GM19324 (cell line): ENCODE data around the gene TAS1R2.

Experiments
- ATAC-seq: cut with Tn5 transposase; IDR thresholded peaks from one replicate; pipeline ENCODE4 v1.9.1; 2021; ENCODE audit warnings: mild to moderate bottlenecking, moderate library complexity; ENCODE audit not compliant: unreplicated experiment, low FRiP score

TAS1R2 gene

DNA sequence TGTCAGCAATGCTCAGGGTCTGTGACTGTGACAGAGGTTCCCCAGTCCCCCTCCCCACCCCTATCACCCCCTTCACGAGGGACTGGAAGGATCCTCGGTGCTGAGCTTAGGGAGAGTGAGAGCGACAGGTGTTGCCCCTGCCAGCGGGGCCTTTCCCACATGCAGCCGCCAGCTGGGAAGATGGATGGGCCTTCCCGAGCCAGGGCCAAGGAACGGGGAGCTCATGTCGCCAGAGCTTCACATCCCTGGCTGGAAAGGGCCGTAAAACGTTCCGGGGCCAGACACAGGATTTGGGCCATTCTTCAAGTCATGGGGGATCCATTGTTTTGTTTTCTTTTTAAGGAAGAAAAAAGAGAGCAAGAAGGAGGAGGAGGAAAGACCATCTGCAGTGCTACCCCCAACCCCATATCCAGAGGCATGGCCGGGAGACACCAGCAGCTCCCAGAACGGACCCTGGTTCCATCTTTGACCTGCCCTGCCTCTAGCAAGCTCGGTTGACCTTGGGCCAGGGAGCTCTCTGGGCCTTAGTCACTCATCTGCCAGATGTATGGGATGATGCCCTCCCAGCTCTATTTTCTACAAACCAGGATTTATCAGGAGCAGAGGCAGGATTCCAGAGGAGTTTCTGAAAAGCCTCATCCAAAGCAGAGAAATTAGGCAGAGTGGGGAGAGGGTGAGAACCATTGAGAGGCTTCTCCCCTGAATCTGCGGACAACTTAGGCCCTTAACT lies 54.1 kb downstream of the TAS1R2 start:
- no peak for ATAC-seq

DNA sequence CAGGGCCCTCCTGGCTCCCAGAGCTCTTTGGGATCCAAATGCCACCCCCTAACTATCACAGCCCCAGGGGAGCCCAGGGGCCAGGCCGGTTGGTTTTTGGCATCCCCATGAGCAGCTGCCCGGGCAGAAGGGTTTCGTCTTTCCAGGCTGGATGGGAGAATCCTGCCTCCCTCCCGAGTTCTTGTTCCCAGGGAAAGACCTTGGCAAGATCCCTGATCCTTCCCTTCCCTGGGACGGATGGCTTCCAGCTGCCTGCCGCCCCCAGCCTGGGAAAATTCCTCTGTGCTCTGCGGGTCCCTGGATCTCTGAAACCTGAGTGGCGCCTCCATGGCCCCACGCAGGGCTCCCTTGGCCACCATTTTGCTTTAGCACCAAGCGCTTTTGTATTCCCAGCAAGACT lies 55.6 kb downstream of the TAS1R2 start:
- ATAC-seq = no peak

DNA sequence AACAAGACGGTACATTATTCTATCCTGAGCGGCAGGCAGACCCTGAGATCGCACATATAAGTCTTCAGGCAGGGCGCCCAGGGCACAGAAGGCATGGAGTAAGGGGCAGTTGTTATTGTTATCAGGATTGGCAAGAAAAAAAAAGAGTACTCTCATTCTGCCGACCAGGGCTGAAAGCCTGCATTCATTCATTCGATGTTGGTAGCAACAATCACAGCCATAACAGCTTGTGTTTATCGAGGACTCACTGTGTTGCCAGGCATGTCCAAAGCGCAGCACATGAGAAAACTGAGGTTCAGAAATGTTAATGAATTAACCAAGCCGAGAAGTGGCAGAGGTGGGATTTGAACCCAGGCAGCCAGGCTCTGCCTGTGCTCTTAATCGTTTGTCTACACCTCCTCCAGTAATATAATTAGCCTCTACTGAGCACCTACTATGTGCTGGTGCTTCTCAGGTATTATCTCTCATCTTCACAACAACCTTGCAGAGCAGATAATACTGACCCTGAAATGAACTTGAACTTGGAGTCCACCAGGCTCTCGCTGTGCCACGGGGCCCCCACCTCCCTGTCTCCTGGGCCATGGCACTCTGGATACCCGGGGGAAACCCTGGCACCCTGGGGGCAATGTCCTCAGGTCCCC lies 56.2 kb downstream of the TAS1R2 start:
- no peak for ATAC-seq

DNA sequence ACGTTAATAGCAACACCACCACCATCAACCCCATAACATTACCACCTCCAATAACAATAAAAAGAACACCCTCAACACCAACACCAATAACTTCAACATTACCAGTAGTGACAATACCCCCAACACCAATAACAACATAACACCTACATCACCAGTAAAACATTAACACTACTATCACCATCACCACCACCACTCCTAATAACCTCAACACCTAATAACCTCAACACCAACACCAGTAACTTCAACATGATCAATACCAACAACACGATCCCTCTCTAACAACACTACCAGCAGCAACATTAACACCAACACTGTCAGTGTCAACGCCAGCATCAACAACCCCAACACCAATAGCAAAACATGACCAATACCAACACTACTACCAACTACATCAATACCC lies 57.2 kb downstream of the TAS1R2 start:
- no peak for ATAC-seq

DNA sequence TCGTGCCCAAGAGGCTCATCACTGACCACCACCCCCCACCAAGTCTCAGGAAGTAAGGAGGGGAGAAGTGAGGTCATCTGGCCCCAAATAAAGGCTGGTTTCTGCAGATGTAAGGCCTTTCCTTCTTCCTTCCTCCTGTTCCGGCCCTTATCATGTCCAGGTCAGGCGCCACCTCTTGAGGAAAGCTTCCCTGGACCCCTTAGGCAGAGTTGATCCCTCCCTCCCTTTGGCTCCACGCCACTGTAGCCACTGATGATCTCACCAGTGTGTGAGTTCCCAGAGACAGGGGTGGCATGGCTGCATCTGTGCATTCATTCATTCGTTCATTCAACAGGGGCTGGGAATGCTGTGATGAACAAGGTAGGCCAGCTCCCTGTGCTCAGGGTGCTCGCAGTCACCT lies 59.2 kb downstream of the TAS1R2 start:
- ATAC-seq = no peak

DNA sequence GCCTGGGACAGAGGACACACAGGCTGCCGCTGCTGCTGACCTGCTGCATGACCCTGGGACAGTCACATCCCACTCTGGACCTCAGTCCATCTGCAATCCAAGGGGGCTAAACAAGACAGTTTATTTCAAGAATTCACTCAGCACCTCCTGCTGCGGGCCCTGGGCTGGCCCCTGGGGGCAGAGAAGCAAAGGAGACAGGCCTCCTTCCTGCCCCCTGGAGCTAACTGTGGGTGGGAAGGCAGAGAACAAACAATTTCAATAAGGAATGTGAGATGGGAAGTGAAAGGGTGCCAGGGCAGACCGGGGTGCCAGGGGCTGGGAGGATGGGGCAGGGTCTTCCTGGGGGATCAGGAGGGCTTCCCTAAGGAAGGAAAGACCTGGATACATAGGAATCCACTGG lies 60.0 kb downstream of the TAS1R2 start:
- no peak for ATAC-seq

DNA sequence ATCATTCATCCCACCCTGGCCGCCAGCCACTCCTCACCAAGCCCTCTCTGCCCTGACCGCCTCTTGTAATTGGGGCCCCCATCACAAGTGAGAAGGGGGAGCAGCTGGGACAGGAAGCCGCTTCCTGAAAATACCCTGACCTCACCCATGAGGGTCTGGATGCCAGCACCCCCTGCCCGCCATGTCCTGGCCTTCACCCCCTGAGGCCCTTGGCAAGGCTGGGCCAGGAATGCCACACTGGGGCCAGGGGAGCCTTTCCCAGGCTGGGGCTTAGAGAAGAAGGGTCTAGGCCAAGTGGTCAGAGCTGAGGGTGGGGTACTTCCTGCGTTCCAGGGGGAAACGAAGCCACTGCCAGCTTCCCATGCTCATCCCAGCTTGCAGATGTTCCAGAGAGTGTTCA lies 60.5 kb downstream of the TAS1R2 start:
- ATAC-seq = no peak

DNA sequence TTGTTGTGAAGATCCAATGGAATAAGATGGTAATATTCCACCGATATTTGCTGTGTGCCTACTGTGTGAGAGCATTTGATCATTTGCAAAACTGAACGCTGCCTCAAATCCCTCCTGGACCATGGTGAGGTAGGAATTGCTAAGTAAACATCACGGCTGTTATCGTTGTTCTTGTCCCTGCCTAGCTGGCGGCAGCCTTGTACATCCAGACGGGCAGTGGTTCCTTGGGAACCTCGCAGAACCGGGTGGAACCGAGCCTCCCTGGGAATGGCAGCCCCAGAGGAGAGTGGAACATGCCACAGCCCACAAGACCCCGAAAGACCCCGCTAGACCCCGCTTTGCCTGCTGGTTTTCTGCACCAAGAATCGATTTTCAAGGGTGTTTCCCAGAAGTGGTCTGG lies 60.9 kb downstream of the TAS1R2 start:
- no peak for ATAC-seq

DNA sequence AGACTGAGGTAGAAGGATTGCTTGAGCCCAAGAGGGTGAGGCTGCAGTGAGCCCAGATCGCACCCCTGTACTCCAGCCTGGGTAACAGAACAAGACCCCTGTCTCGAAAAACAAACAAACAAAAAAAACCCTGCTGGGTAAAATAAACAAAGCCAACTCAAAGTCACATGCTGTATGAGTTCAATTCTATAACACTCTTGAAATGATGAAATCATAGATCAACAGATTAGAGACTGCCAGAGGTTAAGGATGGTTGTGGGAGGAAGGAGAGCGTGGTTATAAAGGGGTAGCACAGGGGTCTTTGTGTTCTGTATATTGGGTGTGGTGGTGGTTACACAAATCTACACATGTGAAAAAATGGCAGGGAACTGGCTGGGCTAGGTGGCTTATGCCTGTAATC lies 62.5 kb downstream of the TAS1R2 start:
- no peak for ATAC-seq

DNA sequence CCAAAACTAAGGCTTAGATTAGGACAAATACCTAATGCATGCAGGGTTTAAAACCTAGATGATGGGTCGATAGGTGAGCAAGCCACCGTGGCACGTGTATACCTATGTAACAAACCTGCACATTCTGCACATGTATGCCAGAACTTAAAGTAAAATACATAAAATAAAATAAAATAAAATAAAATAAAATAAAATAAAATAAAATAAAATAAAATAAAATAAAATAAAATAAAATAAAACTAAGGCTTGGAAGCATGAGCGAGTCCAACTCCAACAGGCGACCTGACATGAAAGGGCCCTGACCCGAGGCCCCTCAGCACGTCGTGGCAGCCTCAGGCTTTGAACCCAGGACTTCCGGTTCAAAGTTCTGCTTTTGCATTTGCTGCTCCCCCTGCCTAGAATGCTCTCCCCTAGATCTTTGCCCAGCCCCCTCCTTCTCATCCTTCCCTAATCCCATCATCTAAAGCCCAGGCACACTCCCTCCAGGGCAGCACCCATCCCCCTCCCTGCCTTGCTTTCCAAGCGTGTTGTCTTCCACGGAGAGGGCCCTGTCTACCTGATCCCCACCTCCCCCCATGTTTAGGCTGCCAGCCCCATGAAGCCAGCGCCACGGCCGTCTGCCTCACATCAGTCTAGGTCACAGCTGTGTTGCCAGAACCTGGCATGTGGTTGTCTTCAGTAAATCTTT lies 64.3 kb downstream of the TAS1R2 start:
- ATAC-seq = no peak

DNA sequence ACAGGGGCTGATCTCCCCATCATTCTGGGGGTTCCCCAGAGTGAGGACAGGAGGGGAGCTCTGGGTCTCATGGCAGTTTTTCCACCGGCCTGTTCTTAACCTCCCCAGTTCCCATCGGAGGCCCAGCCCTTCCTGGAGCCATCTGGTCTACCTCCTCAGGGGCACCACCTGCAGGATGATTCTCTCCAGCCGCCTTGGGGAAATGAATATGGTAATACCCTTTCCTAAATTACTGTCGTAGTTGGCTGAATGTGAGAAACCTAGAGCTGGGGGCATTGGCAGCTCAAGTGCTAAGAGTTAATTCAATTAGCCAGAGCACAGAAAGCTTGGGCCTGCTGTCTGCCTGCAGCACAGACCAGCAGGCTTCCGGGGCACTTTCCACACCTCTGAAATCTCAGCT lies 64.9 kb downstream of the TAS1R2 start:
- ATAC-seq = no peak

DNA sequence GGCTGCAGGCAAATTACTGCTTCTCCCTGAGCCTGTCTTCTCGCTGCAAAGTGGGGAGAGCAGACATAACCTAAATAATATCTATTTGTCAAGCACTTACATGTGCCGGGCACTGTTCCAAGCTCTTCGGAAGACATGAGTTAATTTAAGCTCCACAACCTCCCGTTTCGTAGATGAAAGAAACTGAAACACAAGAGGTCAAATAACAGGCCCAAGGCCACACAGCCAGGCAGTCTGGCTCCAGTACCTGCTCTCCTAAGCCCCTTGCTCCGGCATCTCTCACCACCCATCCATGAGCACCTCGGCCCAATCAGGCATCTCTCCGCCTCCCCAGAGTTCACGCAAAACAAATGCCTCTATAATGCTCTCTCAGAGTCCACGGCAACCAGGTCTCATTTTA lies 65.4 kb downstream of the TAS1R2 start:
- ATAC-seq = no peak

DNA sequence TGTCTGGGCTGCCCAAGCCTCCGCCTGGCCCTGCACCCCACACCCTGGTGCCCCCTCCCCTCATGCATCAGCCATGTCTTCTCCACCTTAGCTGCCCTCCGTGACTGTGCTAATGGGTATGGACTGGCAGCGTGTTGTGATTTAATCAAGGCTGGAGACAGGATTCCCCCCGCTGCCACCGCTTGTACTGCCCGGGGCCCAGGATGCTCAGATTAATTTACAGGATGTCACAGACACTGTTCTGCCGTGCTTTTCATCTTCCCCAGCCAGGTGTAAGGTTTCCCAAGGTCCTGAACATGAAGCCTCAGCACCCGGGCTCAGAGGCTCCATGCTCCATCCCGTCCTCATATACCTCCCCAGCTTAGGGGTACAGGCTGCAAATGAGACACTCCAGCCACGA lies 66.3 kb downstream of the TAS1R2 start:
- ATAC-seq = no peak

DNA sequence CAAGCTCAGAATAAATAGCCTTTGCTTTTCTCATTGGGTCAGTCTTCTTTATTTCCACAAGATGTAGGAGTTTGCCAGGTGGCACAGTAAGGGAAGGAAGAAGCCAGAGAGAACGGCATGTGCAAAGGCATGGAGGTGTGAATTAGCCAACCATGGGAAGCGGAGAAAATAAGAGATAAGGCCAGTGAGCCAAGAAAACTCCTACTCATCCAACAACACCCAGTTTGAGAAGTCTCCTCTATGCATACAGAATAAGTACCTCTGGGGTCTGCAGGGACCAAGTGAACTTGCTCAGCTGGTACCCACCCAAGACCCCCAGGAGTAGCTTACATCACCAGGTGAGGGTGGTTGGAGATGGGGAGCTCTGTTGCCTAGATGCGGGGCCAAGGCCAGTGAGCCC lies 66.7 kb downstream of the TAS1R2 start:
- no peak for ATAC-seq
